H9 (cell line): Measurements from ENCODE around the gene ATP8B4. TPM values are rescaled to one million over a fixed set of nuclear protein-coding genes. Genes with fewer than 3 reads are reported as not detected.

ENCODE experiments used
- DNase-seq: peaks from one replicate; pipeline ENCODE4 v3.0.0-alpha.2; 2017
- H2AFZ ChIP-seq: one replicate; pipeline ENCODE4 v1.6.1; 2013; ENCODE audit warnings: mild to moderate bottlenecking, low read length, control low read depth, moderate library complexity
- H2AK5ac ChIP-seq: 2 replicates; pipeline ENCODE4 v1.6.1; 2013; ENCODE audit warnings: low read length, control low read depth, mixed read lengths; ENCODE audit not compliant: insufficient read length
- H2BK120ac ChIP-seq: one replicate; pipeline ENCODE4 v1.6.1; 2013; ENCODE audit warnings: low read depth, mild to moderate bottlenecking, low read length, control low read depth, inconsistent platforms; ENCODE audit not compliant: poor library complexity, severe bottlenecking
- H2BK12ac ChIP-seq: 2 replicates; pipeline ENCODE4 v1.6.1; 2013; ENCODE audit warnings: low read length, control low read depth, mixed read lengths, low read depth; ENCODE audit not compliant: insufficient read length
- H2BK15ac ChIP-seq: 2 replicates; pipeline ENCODE4 v1.6.1; 2013; ENCODE audit warnings: low read depth, low read length, control low read depth
- H2BK20ac ChIP-seq: one replicate; pipeline ENCODE4 v1.6.1; 2013; ENCODE audit warnings: low read depth, mild to moderate bottlenecking, low read length, control low read depth, inconsistent platforms; ENCODE audit not compliant: poor library complexity, severe bottlenecking
- H2BK5ac ChIP-seq: 2 replicates; pipeline ENCODE4 v1.6.1; 2013; ENCODE audit warnings: low read length, control low read depth, mixed read lengths; ENCODE audit not compliant: insufficient read length
- H3K14ac ChIP-seq: 2 replicates; pipeline ENCODE4 v1.6.1; 2013; ENCODE audit warnings: low read length, control low read depth; ENCODE audit not compliant: insufficient read depth
- H3K18ac ChIP-seq: 2 replicates; pipeline ENCODE4 v1.6.1; 2013; ENCODE audit warnings: low read depth, mild to moderate bottlenecking, mixed read lengths, low read length, control low read depth; ENCODE audit not compliant: insufficient read length
- H3K23ac ChIP-seq: 2 replicates; pipeline ENCODE4 v1.6.1; 2013; ENCODE audit warnings: low read length, control low read depth, mixed read lengths, low read depth; ENCODE audit not compliant: insufficient read length
- H3K23me2 ChIP-seq: 2 replicates; pipeline ENCODE4 v1.6.1; 2013; ENCODE audit warnings: low read depth, mild to moderate bottlenecking, mixed read lengths, low read length, control low read depth; ENCODE audit not compliant: insufficient read length, poor library complexity, severe bottlenecking
- H3K27ac ChIP-seq: 2 replicates; pipeline ENCODE4 v1.5.1; 2013; ENCODE audit warnings: low read length, control low read depth, mixed read lengths, low read depth; ENCODE audit not compliant: insufficient read length
- H3K27me3 ChIP-seq: 2 replicates; pipeline ENCODE4 v1.6.1; 2013; ENCODE audit warnings: low read length, control low read depth, inconsistent platforms; ENCODE audit not compliant: insufficient read depth
- H3K4ac ChIP-seq: 2 replicates; pipeline ENCODE4 v1.6.1; 2013; ENCODE audit warnings: low read depth, mild to moderate bottlenecking, control low read depth, inconsistent platforms, low read length, moderate library complexity
- H3K4me1 ChIP-seq: 2 replicates; pipeline ENCODE4 v1.6.1; 2013; ENCODE audit warnings: low read length, control low read depth, inconsistent platforms; ENCODE audit not compliant: insufficient read depth
- H3K4me2 ChIP-seq: 2 replicates; pipeline ENCODE4 v1.6.1; 2013; ENCODE audit warnings: low read length, control low read depth, mixed read lengths; ENCODE audit not compliant: insufficient read length, insufficient read depth
- H3K56ac ChIP-seq: 2 replicates; pipeline ENCODE4 v1.6.1; 2013; ENCODE audit warnings: low read depth, mild to moderate bottlenecking, mixed read lengths, low read length, control low read depth; ENCODE audit not compliant: insufficient read length
- H3K79me1 ChIP-seq: 2 replicates; pipeline ENCODE4 v1.6.1; 2013; ENCODE audit warnings: low read depth, mild to moderate bottlenecking, moderate library complexity, low read length, control low read depth, inconsistent platforms; ENCODE audit not compliant: insufficient read depth, poor library complexity, severe bottlenecking
- H3K79me2 ChIP-seq: 2 replicates; pipeline ENCODE4 v1.6.1; 2013; ENCODE audit warnings: low read length, control low read depth, inconsistent platforms; ENCODE audit not compliant: insufficient read depth
- H3K9ac ChIP-seq: 2 replicates; pipeline ENCODE4 v1.6.1; 2013; ENCODE audit warnings: low read length, control low read depth, mixed read lengths; ENCODE audit not compliant: insufficient read length; ENCODE audit errors: extremely low read depth
- H3K9me3 ChIP-seq: one replicate; pipeline ENCODE4 v1.6.1; 2013; ENCODE audit warnings: low read depth, low read length, inconsistent platforms; ENCODE audit not compliant: control insufficient read depth
- H3T11ph ChIP-seq: one replicate; pipeline ENCODE4 v1.6.1; 2013; ENCODE audit warnings: mild to moderate bottlenecking, low read length, control low read depth, inconsistent platforms
- H4K20me1 ChIP-seq: one replicate; pipeline ENCODE4 v1.6.1; 2013; ENCODE audit not compliant: control insufficient read depth, insufficient read length, insufficient read depth
- H4K5ac ChIP-seq: 2 replicates; pipeline ENCODE4 v1.6.1; 2013; ENCODE audit warnings: low read depth, mild to moderate bottlenecking, mixed read lengths, low read length, control low read depth; ENCODE audit not compliant: insufficient read length
- H4K8ac ChIP-seq: replicated peaks from 2 replicates; pipeline ENCODE4 v1.6.1; 2013; ENCODE audit warnings: low read length, control low read depth, mixed read lengths, low read depth; ENCODE audit not compliant: insufficient read length
- H4K91ac ChIP-seq: 2 replicates; pipeline ENCODE4 v1.6.1; 2013; ENCODE audit warnings: low read depth, mild to moderate bottlenecking, moderate library complexity, mixed read lengths, low read length, control low read depth; ENCODE audit not compliant: insufficient read length
- H3K27ac Mint-ChIP-seq, 3 experiments: 2 replicates in 2 of 3; 3 replicates in 1 of 3; pipeline ENCODE4 v1.8.0; 2020 to 2021; ENCODE audit warnings: mixed read lengths in 3 of 3, mild to moderate bottlenecking in 1 of 3, moderate library complexity in 1 of 3
- H3K27me3 Mint-ChIP-seq: 2 replicates; pipeline ENCODE4 v1.8.0; 2021; ENCODE audit warnings: low read depth, mild to moderate bottlenecking, moderate library complexity, mixed read lengths
- H3K36me3 Mint-ChIP-seq, 3 experiments: 2 replicates in 2 of 3; 3 replicates in 1 of 3; pipeline ENCODE4 v1.8.0; 2020 to 2021; ENCODE audit warnings: low read depth in 3 of 3, mixed read lengths in 3 of 3; ENCODE audit not compliant: insufficient read depth in 1 of 3
- H3K4me1 Mint-ChIP-seq, 2 experiments: 2 replicates each; pipeline ENCODE4 v1.8.0; 2020; ENCODE audit warnings: mixed read lengths in 2 of 2
- H3K4me3 Mint-ChIP-seq, 2 experiments: 2 replicates in 1 of 2; 3 replicates in 1 of 2; pipeline ENCODE4 v1.8.0; 2020 to 2021; ENCODE audit warnings: mild to moderate bottlenecking in 2 of 2, mixed read lengths in 2 of 2, moderate library complexity in 1 of 2
- H3K9me3 Mint-ChIP-seq, 2 experiments: 2 replicates in 1 of 2; 3 replicates in 1 of 2; pipeline ENCODE4 v1.8.0; 2020; ENCODE audit warnings: mild to moderate bottlenecking in 2 of 2, mixed read lengths in 2 of 2, moderate library complexity in 1 of 2
- WGBS: extraction: QIAGEN DNeasy Blood & Tissue Kit; methylation state at CpG from one replicate; pipeline ENCODE4 v1.1.7; 2013; ENCODE audit warnings: missing lambda C conversion rate, low lambda C conversion rate, mixed read lengths; ENCODE audit not compliant: insufficient read length; ENCODE audit errors: extremely low coverage; 5-methylcytosine and 5-hydroxymethylcytosine counted together
- total RNA-seq: library from RNA; stranded (reverse); gene quantifications from 2 replicates; pipeline ENCODE4 v1.2.1, GENCODE V29; 2021
- TF ChIP-seq, protein P1 (sequence below): fragments of 200-600 bp; sonication (generic); conservative IDR thresholded peaks from 3 replicates; pipeline ENCODE4 v1.8.0; 2021; ENCODE audit warnings: antibody characterized with exemption, mild to moderate bottlenecking

The ATP8B4 gene
- total RNA-seq, 1 experiment from 2014 or later, result 0.52 TPM

GRCh38 chr15:49979705-49980382 lies 139.2 kb downstream of the ATP8B4 start:
- H3K9me3 ChIP-seq, result no peaks in the 10 kb centered on the region
- H3K4me3 Mint-ChIP-seq, result no peak overlapping the region
- H3K4me1 ChIP-seq, result no peaks in the 10 kb centered on the region
- WGBS, result no CpG with 5 or more reads among the region's 2 CpGs
- no peak overlapping the region for H3K4me2 ChIP-seq
- H2BK5ac ChIP-seq, result no peak overlapping the region
- H2BK120ac ChIP-seq, result no peak overlapping the region
- no peak overlapping the region for H4K8ac ChIP-seq
- no peak overlapping the region for H2BK12ac ChIP-seq
- no peak overlapping the region for H4K5ac ChIP-seq
- no peak overlapping the region for H3K18ac ChIP-seq
- no peak overlapping the region for H3K27ac ChIP-seq
- no peak overlapping the region for H3K9ac ChIP-seq
- no peaks in the 10 kb centered on the region for H3K27me3 Mint-ChIP-seq
- H3K56ac ChIP-seq, result no peak overlapping the region
- no peak for DNase-seq
- H2BK20ac ChIP-seq, result no peak overlapping the region
- no peaks in the 10 kb centered on the region for H3K23me2 ChIP-seq
- H3K79me2 ChIP-seq, result no peaks in the 10 kb centered on the region
- H3K9me3 Mint-ChIP-seq, result no peaks in the 10 kb centered on the region; a peak in 1 of 5 replicates
- TF ChIP-seq, protein P1, sequence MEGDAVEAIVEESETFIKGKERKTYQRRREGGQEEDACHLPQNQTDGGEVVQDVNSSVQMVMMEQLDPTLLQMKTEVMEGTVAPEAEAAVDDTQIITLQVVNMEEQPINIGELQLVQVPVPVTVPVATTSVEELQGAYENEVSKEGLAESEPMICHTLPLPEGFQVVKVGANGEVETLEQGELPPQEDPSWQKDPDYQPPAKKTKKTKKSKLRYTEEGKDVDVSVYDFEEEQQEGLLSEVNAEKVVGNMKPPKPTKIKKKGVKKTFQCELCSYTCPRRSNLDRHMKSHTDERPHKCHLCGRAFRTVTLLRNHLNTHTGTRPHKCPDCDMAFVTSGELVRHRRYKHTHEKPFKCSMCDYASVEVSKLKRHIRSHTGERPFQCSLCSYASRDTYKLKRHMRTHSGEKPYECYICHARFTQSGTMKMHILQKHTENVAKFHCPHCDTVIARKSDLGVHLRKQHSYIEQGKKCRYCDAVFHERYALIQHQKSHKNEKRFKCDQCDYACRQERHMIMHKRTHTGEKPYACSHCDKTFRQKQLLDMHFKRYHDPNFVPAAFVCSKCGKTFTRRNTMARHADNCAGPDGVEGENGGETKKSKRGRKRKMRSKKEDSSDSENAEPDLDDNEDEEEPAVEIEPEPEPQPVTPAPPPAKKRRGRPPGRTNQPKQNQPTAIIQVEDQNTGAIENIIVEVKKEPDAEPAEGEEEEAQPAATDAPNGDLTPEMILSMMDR, result no peak
- H3T11ph ChIP-seq, result no peak overlapping the region
- H4K20me1 ChIP-seq, result no peaks in the 10 kb centered on the region
- H3K27ac Mint-ChIP-seq, result no peak overlapping the region
- H3K4me1 Mint-ChIP-seq, result peaks cover 7 to 8% of the 10 kb centered on the region in 2 experiments
- H3K23ac ChIP-seq, result no peak overlapping the region
- H3K14ac ChIP-seq, result no peak overlapping the region
- no peak overlapping the region for H2AK5ac ChIP-seq
- no peak overlapping the region for H3K4ac ChIP-seq
- H2BK15ac ChIP-seq, result no peak overlapping the region
- no peaks in the 10 kb centered on the region for H3K36me3 Mint-ChIP-seq
- no peaks in the 10 kb centered on the region for H3K27me3 ChIP-seq
- H4K91ac ChIP-seq, result no peak overlapping the region
- no peaks in the 10 kb centered on the region for H3K79me1 ChIP-seq
- no peak overlapping the region for H2AFZ ChIP-seq
